ENCODE results near the gene CST1.
"Not testable (repeated sequence)": the region's sequence is repeated elsewhere in the genome, so short reads cannot be mapped to it uniquely, and the experiment has no call there.

CST1 gene

DNA sequence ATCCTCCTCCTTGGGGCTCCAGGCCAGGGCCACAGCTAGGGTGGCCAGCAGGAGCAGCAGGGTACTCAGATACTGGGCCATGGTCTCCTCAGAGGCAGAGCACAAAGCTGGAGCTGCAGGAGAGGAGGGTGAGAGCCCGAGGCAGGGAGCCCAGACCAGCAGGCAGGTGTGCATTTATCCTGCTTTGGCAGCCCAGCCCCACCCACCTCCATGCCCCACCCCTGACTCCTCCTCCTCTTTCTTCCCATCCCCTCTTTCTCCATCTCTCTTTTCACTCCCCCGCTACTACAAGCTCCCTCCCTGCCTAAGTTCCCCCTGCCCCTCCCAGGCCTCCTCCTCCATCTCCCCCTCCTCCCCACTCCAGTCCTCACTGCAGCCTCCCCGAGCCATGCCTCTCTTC lies at the start of gene CST1:
Gene CST1 (minus strand): TSS at position 150 of the 400 bp plus-strand sequence. CDS start 69 bp downstream, at position 81.
- DNase-seq (ENCODE audit: low read depth): not testable (repeated sequence)

DNA sequence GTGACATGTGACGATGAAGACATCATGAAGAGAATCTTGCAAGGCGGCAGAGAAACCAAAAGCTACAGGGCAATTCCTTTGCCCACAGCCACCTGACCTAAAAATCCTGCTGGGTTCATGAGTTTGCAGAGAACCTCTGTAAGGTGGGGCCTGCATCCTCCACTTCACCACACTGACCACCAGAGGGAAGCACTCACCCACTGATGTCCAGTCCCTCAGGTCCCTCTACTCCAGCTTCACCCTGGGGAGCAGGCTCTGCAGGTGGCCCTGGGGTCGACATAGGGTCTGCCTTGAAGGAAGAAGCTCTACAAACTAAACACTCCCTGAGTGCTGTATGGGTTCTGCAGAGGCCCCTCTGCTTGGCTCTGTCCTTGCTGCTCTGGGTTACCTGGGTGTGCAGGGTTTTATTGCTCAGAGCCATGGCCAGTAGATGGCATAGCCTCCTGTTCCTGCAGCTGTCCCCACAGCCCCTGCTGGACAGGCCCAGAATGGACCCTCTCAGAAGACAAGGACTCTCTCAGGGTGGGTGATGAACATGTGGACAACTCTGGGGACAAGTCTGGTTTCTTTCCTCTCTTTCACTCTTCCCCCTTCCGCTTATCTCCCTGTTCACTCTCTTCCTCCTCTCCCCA lies 48.6 kb upstream of the CST1 start:
- peak; percentile 7 for DNase-seq (ENCODE audit: low read depth)

- no peak for DNase-seq (ENCODE audit: low read depth)
Measured at GRCh38 chr20:23795526-23795925, 44.8 kb upstream of the CST1 start.

DNA sequence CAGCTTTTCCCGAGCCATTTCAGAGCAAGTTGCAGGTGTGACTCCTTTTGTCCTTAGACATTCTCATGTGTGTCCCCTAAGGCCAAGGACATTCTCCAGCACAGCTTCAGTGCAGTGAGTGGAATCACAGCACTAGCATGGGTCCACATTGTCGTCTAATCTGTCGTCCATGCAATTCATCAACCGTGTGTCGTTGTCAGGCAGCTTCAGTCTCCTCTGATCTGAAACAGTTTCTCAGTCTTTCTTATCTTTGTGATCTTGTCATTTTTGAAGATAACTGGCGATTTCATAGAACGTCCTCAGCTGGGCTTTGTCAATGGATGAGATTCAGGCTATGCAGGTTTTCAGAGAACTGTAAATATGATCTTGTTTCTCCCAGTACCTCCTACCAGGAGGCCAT lies 44.1 kb upstream of the CST1 start:
- no peak for DNase-seq (ENCODE audit: low read depth)

GRCh38 chr20:23794065-23794464 lies 43.3 kb upstream of the CST1 start:
- no peak for DNase-seq (ENCODE audit: low read depth)

- no peak for DNase-seq (ENCODE audit: low read depth)
Measured at GRCh38 chr20:23783447-23783846, 32.7 kb upstream of the CST1 start.

- DNase-seq (ENCODE audit: low read depth): no peak
Measured at GRCh38 chr20:23782366-23782983, 31.7 kb upstream of the CST1 start.

DNA sequence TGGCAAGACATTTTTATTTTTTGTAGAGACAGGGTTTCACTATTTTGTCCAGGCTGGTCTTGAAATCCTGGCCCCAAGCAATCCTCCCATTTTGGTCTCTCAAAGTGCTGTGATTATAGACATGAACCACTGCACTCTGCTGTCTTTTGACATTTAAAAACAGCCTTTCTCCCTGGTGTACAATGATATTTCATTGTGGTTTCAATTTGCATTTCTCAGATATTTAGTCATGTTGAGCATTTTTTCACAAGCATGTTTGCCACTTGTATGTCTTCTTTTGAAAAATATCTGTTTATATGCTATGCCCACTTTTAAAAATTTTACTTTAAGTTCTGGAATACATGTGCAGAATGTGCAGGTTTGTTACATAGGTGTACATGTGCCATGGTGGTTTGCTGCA lies 27.9 kb upstream of the CST1 start:
- DNase-seq (ENCODE audit: low read depth): not testable (repeated sequence)

DNA sequence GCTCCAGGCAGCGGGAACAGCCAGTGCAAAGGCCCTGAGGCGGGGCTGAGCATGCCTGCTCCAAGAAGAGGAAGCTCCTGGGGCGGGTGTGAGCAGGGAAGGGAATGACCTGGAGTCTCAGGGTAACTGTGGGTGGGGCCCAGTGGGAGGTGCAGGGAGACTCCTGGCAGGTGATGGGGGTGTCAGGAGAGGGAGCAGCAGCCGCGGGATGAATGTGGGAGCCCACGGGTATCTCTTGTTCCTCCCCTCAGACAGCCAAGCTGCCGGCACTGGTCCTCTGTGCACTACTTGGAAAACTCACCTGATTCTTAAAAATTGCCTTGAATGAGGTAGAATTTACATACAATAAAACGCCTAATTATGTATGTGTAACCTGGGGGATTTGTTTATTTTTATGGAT lies 26.6 kb upstream of the CST1 start:
- not testable (repeated sequence) for DNase-seq (ENCODE audit: low read depth)

DNA sequence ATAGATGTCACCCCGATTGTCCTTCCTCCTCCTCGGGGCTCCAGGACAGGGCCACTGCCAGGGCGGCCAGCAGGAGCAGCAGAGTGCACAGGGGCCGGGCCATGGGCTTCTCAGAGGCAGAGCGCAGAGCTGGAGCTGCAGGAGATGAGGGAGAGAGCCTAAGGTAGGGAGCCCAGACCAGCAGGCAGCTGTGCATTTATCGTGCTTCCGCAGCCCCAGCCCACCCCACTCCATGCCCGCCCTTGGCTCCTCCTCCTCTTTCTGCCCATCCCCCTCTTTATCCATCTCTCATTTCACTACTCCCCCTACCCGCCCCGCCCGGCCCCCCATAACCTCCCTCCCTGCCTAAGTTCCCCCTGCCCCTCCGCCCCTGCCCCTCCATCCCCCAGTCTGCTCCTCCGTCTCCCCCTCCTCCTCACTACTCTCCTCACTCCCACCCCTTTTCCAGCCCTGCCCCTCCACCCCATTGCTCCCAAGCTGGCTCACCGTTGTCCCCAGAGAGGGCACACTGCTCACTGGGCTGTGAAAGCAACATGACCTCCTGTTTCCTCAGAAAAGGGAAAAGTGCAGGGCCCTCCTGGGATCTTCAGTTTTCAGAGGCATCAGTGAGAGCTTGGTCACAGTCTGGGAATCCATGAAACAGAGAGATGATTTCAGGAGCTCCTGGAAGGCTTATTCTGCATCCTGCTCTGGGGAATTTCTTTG lies 25.5 kb upstream of the CST1 start:
- DNase-seq (ENCODE audit: low read depth): no peak

GRCh38 chr20:23774081-23774480 lies 23.3 kb upstream of the CST1 start:
- no peak for DNase-seq (ENCODE audit: low read depth)

GRCh38 chr20:23773579-23773978 lies 22.8 kb upstream of the CST1 start:
- no peak for DNase-seq (ENCODE audit: low read depth)

- no peak for DNase-seq (ENCODE audit: low read depth)
Measured at GRCh38 chr20:23773127-23773526, 22.4 kb upstream of the CST1 start.

DNA sequence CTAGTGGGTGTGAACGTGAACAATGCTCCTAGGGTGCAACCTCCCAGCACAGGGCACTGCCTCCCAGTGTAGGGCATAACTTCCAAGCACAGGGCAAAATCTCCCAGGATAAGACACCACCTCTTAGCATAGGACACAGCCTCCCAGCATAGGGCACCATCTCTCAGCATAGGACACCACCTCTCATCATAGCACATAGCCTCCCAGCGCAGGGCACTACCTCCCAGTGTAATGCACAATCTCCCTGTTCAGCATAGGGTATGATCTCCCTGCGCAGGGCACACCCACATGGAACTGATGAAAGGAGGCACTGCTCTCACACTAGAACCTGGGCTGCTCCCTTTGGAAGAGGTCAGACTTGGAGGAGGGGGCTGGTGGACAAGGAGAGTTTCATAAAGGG lies 21.3 kb upstream of the CST1 start:
- DNase-seq (ENCODE audit: low read depth): no peak

DNA sequence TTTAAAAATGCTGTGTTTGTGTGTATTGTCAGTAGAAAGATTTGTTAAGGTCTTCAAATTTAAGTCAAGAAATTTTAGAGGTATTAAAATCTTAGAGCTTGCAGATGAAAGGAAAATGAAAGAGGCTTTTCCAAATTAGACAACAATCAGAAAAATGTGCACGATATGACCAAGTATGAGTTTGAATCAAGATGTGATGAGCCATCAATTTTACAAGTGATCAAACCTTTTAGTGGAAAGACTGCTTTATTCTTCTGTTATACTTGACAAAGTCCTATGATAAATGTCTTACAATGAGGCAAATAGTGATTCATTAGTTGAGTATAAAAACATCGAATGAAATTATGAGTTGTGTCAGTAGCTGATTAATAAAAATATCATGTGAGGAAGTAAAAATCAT lies 19.6 kb upstream of the CST1 start:
- no peak for DNase-seq (ENCODE audit: low read depth)

GRCh38 chr20:23768520-23768919 lies 17.8 kb upstream of the CST1 start:
- DNase-seq (ENCODE audit: low read depth): not testable (repeated sequence)

DNA sequence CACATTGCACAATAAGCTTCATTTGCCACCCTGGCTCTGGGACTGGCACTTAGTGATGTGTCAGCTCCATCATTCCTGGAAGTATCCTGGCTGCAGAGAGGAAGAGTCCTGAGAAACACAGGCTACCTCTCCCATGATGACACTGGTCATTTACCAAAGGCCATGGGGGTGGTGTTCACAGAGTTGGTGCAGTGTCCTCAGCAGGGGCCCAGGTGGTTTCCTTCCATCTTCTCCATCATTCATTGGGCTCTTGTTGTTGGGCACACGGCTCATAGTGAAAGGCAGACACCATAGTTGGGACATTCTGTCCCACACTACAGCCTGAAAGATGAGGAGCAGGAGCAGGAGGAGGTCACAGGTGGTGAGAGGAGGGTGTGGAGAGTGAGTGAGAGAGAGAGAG lies 15.8 kb upstream of the CST1 start:
- DNase-seq (ENCODE audit: low read depth): no peak

GRCh38 chr20:23765578-23765977 lies 14.8 kb upstream of the CST1 start:
- no peak for DNase-seq (ENCODE audit: low read depth)

DNA sequence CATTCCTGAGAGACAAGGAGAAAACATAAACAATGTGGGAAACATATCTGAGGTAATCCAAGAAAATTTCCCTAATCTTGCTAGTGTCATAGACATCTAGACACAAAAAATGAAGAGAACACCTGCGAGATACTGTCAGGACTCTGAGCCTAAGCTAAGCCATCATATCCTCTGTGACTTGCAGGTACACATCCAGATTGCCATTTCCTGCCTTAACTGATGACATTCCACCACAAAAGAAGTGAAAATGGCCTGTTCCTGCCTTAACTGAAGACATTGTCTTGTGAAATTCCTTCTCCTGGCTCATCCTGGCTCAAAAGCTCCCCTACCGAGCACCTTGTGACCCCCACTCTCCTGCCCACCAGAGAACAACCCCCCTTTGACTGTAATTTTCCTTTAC lies 13.9 kb upstream of the CST1 start:
- DNase-seq (ENCODE audit: low read depth): not testable (repeated sequence)

DNA sequence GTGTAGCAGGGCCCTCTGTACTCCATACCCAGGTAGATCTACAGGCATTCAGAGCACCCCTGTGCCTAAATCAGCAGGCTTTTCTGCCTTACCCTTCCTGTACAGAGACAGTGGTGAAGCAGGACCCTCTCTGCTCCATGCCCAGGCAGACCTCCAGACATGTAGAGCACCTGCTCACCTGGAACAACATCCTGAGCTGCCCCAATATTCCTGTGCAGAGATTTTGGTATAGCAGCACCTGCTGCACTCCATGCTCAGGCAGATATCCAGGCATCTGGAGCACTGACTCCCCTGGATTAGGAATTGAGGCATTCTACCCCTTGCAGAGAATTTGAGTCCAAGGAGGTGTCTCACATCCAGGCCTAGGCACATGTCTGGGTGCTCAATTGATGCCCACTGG lies 12.6 kb upstream of the CST1 start:
- no peak for DNase-seq (ENCODE audit: low read depth)

- no peak for DNase-seq (ENCODE audit: low read depth)
Measured at GRCh38 chr20:23759306-23759940, 8.7 kb upstream of the CST1 start.

GRCh38 chr20:23756792-23757191 lies 6.1 kb upstream of the CST1 start:
- DNase-seq (ENCODE audit: low read depth): not testable (repeated sequence)

GRCh38 chr20:23755131-23755611 lies 4.4 kb upstream of the CST1 start:
- not testable (repeated sequence) for DNase-seq (ENCODE audit: low read depth)

Data from stimulated activated CD8-positive, alpha-beta memory T cell treated with anti-CD3 and anti-CD28 coated beads, Interleukin-4, amount 100 ng/mL, for 24 hours (primary cell).